Measurements from ENCODE around the gene OSBPL3.
A peak's percentile ranks its signal among the peaks of the same experiment; 100 is the strongest.

Gene OSBPL3

DNA sequence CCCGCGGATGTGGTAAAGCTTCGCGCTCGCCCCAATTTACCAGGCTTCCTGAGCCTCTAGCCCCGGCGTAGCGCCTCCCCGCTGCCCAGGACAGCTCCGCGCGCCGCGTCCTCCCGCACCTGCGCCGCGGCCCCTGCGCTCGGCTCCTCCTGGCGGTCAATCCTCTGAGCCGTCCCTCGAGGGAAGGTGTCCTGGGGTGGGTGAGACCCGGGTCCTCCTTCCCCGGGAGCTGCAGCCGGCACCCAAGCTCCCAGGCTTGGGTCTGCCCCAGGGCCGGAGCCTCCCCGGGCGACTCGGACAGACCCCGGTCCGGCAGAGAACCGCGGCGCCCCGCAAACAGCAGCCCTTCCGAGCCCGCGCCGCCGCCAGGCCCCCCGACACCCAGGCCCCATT is 512 bp downstream of the OSBPL3 start:
- peak; percentile 60 for DNase-seq (ENCODE audit: low read depth)

GRCh38 chr7:24978843-24979469 is 1.0 kb downstream of the OSBPL3 start:
- no peak for DNase-seq (ENCODE audit: low read depth)

- DNase-seq (ENCODE audit: low read depth): no peak
These were observed 4.2 kb downstream of the OSBPL3 start for GRCh38 chr7:24975644-24976260.

DNA sequence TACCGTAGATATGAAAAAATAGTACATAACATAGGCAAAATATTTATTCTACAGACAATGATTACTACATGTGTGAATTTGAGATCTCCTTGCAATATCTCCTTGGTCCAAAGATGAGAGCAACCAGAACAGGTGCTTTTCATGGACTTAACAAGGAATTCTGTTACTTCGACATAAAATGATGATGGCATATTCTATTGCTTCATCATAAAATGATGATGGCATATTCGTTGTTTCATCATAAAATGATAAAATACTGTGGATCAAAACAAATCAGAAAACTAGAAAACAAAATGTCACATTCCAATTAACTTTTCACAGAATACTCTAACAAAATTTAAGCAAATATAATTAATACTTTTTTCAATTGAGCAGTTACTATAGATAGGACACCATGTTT is 4.8 kb downstream of the OSBPL3 start:
- no peak for DNase-seq (ENCODE audit: low read depth)

- DNase-seq (ENCODE audit: low read depth): no peak
These were observed 5.7 kb downstream of the OSBPL3 start for GRCh38 chr7:24974026-24974832.

DNA sequence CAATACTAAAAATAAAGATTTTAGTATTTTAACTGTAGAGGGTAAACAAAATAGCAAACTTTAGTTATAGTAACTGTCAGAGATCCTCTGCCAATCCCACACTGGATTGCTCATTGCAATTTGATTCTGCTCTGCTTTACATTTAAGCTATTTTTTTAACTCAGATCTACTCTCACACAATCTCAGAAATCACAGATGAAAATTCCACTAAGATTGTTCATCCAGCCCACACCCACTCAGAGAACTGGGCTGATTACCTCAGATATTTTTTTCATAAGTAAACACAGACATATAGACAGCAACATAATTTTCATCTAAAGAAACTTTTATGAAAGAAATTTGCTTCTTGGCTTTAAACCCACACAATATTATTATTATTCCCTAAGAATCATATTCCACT is 7.0 kb downstream of the OSBPL3 start:
- no peak for DNase-seq (ENCODE audit: low read depth)

GRCh38 chr7:24972166-24972477 is 7.9 kb downstream of the OSBPL3 start:
- DNase-seq (ENCODE audit: low read depth): no peak

DNA sequence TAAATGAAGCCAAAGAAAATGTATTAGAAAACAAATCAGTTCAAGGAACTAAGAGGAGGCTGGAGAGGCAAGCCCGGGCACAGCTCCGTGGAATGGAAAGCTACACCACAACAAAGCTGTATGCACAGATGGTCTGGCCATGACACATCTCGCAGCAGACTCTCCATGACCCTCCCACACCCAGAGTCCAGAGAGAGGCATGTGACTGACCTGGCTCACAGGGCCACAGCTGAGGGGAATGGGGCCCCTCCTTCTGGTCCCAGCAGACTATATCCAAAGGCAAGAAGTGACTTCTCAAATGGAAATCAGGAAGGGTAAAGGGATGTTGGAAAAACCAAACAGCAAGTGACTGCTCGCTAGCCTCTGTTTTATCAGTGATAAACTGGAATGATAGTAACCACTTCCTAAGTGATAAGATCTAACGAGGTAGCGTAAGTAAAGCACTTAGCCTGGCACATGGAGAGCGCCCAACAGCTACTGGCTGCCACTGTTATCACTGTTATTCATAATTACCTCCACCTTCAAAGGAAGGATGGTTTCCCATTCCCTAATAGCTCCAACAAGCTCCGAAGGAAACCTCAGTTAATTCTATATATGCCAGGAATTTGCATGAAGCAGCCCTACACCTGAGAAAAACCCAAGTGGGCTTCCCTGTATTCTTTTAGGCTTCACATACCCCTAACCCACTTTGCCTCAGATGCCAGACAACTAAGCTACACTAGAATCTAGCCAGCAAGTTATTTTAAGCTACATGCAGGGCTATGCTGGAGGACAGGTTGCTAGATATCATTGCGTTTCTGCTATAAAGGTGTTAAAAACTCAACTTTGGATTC is 8.4 kb downstream of the OSBPL3 start:
- DNase-seq (ENCODE audit: low read depth): peak; percentile 90

GRCh38 chr7:24970676-24971075 is 9.3 kb downstream of the OSBPL3 start:
- DNase-seq (ENCODE audit: low read depth): no peak

GRCh38 chr7:24968165-24968564 is 11.8 kb downstream of the OSBPL3 start:
- peak; percentile 70 for DNase-seq (ENCODE audit: low read depth)

DNA sequence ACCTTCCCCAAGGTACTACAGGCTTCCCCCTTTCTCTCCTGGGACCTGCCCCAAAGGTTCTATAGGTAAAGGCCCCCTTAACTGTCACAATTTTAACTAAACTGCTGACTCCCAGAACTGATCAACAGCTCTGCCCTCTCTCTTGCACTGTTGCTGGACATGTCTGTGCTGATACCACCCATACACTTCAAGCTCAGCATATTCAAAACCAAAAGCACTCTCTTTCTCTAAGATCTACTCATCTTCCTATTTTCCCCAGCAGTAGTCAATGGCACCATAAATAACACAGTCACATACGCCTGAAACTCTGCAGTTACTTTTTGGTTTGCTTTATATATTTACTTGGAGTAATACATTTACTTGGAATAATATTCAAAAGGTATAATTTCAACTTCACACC is 12.3 kb downstream of the OSBPL3 start:
- DNase-seq (ENCODE audit: low read depth): no peak

GRCh38 chr7:24966802-24967201 is 13.2 kb downstream of the OSBPL3 start:
- no peak for DNase-seq (ENCODE audit: low read depth)

GRCh38 chr7:24965831-24966708 is 13.9 kb downstream of the OSBPL3 start:
- no peak for DNase-seq (ENCODE audit: low read depth)

DNA sequence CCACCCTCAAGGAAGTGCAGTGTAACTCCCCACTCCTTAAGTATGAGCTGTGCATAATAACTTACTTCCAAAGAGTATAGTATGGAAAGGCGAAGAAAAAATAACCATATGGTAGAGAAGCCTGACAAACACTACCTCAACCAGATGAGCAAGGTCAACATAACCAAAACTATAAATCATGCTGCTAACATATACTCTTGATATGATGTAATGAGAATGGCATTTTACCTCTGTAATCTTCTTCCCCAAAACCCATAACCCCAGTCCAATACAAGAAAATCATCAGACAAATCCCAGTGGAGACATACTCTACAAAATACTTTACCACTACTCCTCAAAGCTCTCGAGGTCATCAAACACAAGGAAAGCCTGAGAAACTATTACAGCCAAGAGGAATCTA is 15.8 kb downstream of the OSBPL3 start:
- DNase-seq (ENCODE audit: low read depth): no peak

- peak; percentile 40 for DNase-seq (ENCODE audit: low read depth)
These were observed 16.8 kb downstream of the OSBPL3 start for GRCh38 chr7:24963218-24963617.

DNA sequence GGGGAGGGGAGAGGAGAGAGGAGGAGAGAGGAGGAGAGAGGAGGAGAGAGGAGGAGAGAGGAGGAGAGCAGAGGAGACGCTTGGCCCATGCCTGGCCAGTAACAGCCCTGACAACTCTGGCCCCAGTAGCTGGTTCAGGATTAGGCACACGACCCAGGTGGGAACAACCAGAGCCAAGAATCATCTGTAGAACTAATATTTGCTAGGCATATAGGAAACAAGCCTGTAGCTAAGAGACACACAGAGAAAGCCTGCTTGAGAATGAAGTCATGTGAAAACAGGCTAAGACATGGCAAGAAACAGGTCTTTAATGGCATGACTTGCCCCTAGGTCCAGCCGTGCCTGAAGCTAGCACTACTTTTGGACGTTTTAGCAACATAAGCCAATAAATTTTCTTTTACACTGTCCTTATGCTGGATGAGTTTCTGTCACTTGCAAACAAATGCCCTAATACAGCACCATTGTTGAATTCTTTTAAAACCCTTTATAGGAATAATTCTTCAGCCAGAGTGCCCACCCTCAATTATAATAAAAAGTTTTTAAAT is 17.5 kb downstream of the OSBPL3 start:
- DNase-seq (ENCODE audit: low read depth): no peak

DNA sequence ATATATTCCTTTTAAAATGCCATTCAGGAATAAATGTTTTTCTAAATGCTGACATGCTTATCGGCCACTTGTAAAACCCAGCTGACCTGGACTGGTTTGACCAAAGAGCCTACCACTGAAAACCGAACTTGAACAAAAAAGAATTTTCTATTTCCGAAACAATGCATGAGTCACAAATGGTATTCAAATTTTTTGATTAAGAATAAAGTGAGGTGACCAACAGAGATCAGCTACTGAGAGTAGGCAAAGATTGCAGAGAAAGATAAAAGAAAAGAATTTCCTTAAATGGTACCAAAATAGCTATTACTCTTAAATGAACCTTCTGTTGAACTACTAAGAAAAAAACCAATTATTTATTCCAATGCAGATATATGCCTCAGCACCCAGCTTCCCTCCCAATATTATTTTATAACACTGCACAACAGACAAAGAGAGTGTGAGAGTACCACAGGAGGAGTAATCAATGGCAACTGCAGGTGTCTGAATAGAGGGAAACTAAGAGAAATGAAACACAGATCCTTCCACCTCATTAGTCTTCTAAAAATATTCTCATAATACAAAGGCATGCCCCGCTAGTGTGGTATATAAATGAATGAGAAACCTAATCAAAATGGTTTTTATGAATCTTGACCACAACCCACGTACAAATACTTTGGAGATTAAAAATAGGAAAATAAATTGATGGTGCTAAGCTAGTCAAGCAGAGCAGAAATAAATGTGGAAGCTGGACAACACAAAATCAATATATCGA is 20.1 kb downstream of the OSBPL3 start:
- no peak for DNase-seq (ENCODE audit: low read depth)

- DNase-seq (ENCODE audit: low read depth): no peak
These were observed 21.6 kb downstream of the OSBPL3 start for GRCh38 chr7:24958399-24958798.

DNA sequence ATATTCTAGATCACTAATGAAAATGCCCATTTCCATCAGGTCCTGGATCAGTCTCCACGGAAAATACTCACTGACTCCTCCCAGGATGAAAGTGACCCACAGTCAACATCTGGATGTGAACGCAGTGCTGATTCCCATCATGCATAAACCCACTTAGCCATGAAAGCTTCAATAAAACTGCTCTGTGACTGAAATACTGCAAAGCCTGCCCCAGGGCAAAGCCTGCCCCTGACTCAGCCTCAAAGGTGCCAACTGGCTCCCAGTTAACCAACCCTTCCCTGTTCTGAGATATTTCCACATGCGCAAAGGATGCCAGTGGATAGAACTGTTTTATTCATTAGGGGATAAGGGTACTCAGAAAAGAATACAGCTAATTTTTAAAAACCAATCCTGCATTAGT is 24.0 kb downstream of the OSBPL3 start:
- DNase-seq (ENCODE audit: low read depth): no peak

DNA sequence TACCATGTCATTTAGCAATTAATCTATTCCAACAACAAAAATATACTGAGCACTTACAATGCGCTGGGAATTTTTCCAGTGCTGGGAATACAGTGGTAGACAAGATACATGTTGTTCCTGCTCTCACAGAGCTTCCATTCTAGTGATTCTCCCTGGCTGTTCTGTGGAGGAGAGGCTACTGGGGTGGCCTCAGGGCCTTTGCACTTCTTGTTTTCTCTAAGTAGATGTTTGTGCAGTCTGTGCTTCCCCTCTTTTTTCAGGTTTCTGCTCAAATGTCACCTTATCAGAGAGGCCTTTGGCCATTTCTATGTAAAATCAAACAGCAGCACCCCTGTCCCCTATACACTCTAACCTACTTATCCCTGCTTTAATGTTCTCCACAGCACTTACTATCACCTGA is 24.7 kb downstream of the OSBPL3 start:
- DNase-seq (ENCODE audit: low read depth): no peak

DNA sequence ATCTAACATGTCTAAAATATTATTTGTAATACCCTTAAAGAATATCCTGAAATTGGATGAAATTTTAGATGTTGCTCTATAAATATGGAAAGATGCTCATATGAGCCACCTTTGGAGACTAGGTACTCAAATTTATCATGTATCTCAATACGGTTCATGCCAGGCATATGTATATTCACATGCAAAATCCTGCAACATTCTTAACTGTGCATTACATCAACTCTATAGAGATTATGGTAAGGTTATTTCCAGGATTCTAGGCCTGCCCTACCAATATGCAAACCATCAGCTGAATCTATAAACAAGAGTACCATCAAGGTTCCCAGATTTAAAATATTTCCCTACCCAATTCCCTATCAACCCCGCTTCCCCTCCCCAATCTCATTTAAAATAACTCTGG is 27.5 kb downstream of the OSBPL3 start:
- no peak for DNase-seq (ENCODE audit: low read depth)
